Astrocyte of the hippocampus (primary cell): Measurements from ENCODE around the gene RNF10.
"Not testable (repeated sequence)": the region's sequence is repeated elsewhere in the genome, so short reads cannot be mapped to it uniquely, and the experiment has no call there.

Source experiments
- DNase-seq: peaks from one replicate; pipeline ENCODE4 v3.0.0; 2011; ENCODE audit warnings: low read depth, low spot score

The RNF10 gene

DNA sequence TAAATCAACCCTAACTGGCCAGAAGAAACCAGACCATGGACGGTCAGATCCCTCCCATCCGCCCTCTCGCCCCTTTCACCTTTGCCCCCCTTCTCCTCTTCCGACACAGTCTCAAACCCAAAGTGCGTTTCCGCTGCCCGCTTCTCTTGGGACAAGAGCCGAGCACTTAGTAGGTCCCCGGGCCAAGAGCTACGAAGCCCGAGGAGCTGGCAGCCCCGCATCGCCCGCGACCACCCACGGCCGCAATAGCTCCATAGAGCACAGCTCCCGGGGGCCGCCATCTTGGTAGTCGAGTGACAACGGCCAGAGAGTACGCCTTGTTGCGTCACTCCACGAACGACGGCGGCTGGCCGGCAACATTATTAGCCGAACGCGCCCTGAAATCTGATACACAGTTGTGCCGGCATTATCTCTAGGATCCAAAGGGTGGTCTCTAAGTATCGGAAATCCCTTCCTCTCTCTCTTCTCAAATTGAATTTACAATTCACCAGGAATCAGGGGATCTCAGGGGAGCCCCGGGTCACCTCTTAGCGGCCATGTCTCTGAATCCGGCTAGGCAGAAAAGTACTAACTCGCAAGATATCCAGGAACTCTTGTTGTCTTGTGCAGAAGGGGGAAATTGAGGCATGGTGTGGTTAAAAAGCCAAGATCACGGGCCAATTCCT lies 5.2 kb upstream of the RNF10 start, which contains the start of gene COQ5:
COQ5 (minus strand) TSS at position 298 of the 665 bp plus-strand sequence; CDS start at position 281, 17 bp downstream.
- peak; percentile 94 for DNase-seq

DNA sequence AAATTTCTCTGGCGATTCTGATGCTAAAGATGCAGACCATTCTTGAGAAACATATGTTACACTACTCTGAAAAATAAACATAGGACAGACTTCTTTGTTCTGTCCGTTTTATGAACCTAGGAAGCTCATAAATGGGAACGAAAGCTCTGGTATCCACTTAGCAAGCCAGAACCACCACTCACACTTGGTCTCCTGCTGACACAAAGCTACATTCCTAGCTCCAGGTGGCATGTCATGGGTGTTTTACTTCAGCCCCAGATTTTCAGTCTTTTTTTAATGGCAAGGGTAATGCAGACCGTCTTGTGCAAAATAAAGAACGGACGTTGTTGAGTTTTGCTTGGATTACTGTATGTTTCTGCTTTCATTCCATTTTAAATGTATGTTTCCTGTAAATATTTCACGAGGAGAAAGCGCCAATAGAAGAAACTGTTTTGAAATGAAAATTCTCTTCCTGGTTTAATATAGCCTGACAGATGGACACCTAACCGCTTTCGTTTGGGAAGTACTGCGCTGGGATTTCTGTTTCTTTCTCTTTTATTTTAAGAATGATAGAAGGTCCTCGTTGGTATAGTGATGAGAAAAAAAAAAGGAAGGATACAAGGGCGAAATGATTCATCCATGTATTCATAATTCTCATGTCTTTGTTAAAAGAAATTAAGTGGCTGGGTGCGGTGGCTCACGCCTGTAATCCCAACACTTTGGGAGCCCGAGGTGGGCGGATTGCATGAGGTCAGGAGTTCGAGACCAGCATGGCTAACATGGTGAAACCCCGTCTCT lies 4.3 kb upstream of the RNF10 start:
- peak; percentile 56 for DNase-seq

DNA sequence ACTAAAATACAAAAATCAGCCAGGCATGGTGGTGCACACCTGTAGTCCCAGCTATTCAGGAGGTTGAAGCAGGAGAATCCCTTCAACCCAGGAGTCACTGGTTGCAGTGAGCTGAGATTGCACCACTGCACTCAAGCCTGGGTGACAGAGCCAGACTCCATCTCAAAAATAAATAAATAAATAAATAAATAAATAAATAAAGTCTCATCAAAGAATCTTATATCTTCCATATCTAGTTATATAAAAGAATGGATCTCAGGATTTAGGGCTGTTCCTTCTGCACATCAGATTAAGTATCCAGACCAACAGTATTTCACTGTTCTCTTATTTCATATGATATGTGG lies 3.8 kb upstream of the RNF10 start:
- DNase-seq: not testable (repeated sequence)

GRCh38 chr12:120532701-120533238 lies 1.4 kb upstream of the RNF10 start:
- DNase-seq: no peak

DNA sequence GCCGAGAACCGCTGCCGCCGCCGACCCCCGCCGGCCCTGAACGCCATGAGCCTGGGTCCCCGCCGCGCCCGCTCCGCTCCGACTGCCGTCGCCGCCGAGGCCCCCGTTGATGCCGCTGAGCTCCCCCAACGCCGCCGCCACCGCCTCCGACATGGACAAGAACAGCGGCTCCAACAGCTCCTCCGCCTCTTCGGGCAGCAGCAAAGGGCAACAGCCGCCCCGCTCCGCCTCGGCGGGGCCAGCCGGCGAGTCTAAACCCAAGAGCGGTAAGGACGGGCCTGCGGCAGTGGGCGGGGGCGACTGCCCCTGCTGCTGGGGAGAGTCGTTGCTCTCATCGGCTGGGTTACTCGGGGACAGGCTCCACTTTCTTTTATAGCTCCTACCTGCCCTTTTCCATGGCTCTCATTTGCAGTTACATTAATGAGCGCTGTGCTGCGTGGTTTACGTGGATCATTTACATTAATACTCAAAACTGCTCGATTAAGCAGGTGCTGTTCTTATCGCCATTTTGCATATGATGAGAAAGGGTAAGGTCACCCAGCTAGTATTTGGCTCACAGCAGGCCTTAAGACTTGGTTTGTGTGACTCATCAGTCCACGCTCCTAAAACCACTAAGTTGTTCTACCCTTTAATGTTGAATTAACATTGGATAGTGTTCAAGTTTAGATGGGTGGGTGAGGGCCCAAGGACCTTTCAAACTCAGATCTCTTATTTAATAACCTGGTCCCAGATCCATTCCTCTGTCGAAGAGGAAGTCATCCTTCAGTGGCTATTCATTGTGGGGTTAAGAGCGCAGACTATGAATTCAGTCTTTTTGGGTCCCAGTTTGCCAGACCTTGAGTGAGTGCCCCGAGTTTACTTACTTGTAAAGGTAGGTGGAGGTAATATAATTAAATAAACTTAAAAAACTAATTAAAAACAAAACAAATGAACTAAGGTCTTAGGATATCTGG lies 823 bp downstream of the RNF10 start:
- peak; percentile 81 for DNase-seq

DNA sequence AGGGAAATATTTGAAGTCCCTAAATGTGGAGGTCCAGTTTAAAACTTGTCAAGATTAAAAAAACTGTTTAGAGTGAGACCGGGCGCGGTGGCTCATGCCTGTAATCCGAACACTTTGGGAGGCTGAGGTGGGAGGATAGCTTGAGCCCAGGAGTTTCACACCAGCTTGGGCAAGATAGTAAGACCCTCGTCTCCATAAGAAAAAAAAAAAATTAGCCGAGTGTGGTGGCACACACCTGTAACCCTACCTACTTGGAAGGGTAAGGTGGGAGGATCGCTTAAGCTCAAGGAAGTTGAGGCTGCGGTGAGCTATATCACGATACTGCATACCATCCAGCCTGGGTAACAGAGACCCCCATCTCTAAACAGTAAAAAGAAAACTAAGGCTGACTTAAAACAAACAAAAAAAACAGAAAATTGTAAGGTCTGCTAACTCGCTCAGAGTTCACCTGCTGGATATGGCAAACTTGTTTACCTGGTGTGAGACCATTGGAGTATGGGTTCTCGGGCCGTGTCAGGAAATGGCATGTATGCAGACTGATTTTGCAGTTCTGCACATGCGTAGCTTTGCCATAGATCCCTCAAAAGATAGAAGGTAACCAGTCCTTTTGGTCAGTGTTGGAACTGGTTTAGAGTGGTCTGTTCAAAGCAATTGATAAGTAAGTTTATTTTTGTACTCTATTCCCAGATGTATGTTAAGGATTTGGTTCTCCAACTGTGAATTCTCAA lies 2.1 kb downstream of the RNF10 start:
- no peak for DNase-seq

GRCh38 chr12:120537856-120538220 lies 3.7 kb downstream of the RNF10 start:
- peak; percentile 20 for DNase-seq

GRCh38 chr12:120538281-120539156 lies 4.4 kb downstream of the RNF10 start:
- peak; percentile 89 for DNase-seq

GRCh38 chr12:120539303-120539702 lies 5.1 kb downstream of the RNF10 start:
- peak; percentile 34 for DNase-seq

GRCh38 chr12:120540445-120540844 lies 6.3 kb downstream of the RNF10 start:
- DNase-seq: peak; percentile 31

GRCh38 chr12:120542166-120542565 lies 8.0 kb downstream of the RNF10 start:
- no peak for DNase-seq

DNA sequence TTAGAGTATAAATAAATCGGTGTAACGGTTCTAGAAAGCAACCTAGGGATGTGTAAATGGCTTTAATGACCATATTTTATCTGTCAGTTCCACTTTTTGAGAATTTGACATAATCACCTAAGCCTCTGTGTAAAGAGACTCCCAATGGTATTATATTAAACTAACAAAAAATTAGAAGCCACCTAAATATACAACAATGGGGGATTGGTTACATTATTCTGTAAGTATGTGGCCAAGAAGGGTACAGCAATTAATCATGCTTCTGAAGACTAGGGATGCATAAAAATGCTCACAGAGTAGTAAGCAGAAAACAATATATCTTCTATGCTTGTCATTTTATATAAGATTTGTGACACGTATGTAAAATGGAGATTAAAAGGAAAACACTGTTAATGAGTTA lies 10.5 kb downstream of the RNF10 start:
- no peak for DNase-seq

DNA sequence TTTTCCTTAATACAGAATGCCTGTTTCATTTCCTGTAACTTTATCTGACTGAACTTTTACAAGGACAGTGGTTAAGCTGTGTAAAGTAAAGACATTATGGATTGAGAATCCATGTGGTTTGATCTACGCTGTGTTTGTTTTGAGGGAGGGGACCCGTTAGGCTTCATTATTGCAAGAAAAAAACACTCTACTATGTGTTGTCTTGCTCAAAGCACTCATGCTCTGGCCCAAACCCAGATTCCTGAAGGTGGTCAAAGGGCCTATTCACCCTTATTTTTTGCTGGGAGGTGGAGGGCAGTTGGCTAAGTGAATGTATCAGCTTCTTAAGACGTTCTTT lies 11.9 kb downstream of the RNF10 start:
- no peak for DNase-seq

DNA sequence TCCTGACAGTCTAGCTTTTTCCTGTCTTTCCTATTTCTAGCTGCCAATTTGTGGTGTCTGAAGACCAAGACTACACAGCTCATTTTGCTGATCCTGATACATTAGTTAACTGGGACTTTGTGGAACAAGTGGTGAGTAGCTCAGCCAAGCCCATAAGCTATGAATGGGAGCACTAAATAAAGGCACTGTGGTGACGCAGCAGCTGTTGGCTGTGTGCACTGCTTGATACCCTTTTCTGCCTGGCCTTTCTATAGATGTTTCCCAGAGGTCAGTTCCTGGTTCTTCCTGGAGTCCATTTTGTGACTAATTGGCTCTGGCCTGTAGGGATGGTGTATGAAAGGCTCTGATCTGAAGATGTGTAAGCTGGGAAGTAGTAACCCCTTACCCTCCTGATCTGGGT lies 20.5 kb downstream of the RNF10 start:
- no peak for DNase-seq

- DNase-seq: no peak
These were observed 23.4 kb downstream of the RNF10 start for GRCh38 chr12:120557589-120557988.

DNA sequence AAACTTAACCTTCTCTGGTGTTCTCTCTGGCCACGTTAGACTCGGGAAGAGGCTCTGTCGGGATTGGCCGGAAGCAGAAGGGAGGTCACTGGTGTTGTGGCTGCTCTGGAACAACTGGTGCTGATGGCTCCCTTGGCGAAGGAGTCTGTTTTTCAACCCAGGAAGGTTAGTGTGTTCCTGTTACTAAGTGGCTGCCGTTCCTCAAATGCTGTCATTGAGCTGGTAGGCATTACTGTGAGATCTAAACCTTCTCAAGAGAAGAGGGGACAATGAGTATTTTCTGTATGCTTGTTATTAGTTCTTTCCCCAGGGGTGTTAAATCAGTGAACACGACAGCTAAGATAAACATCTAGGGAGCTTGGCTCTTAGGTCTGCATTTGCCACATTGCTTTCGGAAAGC lies 28.8 kb downstream of the RNF10 start:
- DNase-seq: no peak

DNA sequence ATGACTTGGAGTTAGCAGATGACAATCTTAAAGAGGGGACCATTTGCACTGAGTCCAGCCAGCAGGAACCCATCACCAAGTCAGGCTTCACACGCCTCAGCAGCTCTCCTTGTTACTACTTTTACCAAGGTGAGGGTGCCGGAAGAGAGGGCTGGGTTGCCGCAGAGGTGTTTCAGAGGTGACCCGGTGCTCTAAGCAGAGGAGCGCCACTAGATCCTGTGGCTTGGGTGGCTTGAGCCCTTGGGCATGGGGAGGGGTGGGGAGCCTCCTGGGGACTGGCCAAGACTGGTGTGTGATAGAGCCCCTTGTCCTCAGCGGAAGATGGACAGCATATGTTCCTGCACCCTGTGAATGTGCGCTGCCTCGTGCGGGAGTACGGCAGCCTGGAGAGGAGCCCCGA lies 29.3 kb downstream of the RNF10 start:
- no peak for DNase-seq

DNA sequence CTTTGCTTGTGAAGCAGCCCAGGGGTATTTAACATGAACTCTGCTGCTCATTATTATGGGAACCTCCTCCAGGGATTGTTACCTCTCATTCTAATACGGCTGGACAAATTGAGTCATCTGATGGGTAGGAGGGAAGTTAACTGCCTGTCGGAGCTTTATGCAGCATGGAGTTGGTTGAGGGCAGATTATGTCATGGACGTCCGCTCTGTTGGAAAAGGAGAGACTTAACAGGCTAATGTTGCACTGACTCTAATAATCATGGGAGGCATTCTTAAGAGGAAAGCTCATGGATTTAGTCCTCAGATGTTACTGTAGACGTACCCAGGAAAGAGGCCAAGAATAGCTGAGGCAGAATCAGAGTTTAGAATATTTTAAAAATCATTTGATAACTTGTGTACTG lies 37.1 kb downstream of the RNF10 start:
- peak; percentile 71 for DNase-seq

- DNase-seq: no peak
These were observed 39.4 kb downstream of the RNF10 start for GRCh38 chr12:120573560-120573959.

DNA sequence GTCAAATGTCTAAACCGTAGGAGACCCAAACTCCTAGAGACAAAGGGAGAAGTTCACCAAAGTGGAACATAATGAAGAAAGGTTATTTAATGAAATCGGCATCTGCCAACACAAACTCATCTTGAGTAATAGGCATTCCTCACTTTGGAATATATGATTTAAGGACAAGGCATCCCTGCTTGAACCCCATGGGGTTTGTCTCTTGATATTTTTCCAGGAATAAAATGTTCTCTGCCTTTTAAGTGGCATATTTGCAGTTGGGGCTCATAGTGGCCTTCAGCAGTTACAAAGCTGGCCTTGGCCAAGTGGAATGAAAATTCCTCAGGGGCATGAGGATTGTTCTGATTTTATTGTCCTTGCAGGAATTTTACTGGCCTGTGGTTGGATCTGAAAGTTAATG lies 40.0 kb downstream of the RNF10 start:
- peak; percentile 44 for DNase-seq
